ENCODE data around the gene MCAM.

The MCAM gene

DNA sequence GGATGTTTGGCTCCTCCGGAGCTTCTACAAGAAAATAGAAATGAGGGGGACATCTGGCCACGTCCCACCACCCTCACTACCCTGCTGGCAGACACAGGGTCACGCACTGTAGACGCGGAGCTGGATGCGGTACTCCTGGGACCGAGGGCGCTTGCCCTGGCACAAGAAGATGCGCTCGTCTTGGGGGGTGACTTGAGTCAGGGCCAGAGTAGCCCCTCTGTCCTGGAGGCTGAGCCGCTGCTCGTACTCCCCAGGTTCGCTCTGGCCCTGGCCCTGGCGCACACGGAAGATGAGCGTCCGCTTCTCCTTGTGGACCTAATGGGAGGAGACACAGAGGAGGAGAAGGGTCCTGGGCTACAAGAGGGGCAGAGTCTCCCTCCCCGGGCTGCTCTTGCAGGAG, 2.2 kb downstream of the MCAM start (continued):
- TF ChIP-seq, protein P1, sequence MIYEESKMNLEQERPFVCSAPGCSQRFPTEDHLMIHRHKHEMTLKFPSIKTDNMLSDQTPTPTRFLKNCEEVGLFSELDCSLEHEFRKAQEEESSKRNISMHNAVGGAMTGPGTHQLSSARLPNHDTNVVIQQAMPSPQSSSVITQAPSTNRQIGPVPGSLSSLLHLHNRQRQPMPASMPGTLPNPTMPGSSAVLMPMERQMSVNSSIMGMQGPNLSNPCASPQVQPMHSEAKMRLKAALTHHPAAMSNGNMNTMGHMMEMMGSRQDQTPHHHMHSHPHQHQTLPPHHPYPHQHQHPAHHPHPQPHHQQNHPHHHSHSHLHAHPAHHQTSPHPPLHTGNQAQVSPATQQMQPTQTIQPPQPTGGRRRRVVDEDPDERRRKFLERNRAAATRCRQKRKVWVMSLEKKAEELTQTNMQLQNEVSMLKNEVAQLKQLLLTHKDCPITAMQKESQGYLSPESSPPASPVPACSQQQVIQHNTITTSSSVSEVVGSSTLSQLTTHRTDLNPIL (CRISPR knock-in tag; IDR thresholded peaks at IDR 0.05; ENCODE audit: low read depth) = no peak
- TF ChIP-seq ZNF8 (CRISPR knock-in tag; IDR thresholded peaks at IDR 0.05) = no peak

DNA sequence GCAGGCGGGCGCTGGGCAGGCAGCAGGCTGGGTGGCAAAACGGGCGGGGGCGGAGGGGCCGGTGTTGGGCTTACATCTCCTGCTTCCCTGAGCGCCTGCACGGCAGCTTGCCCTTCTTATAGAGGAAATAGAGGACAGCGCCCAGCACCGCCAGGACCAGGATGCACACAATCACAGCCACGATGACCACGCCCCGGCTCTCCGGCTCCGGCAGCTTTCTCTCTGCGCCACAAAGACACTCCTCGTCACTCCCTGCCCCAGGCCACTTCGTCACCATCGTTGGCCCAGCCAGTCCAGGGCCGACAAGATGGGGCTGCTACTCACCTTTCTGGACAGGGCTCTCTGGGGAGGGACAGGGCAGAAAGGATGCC, 6.3 kb downstream of the MCAM start:
- ATAC-seq = no peak
- TF ChIP-seq ZNF565 (CRISPR knock-in tag; conservative IDR thresholded peaks at IDR 0.05; ENCODE audit: low read depth) (no peak), ZC3H10 (CRISPR knock-in tag; IDR thresholded peaks at IDR 0.05) (no peak), ZNF8 (CRISPR knock-in tag; IDR thresholded peaks at IDR 0.05) (no peak), ZNF70 (CRISPR knock-in tag; IDR thresholded peaks at IDR 0.05) (no peak), CSDC2 (CRISPR knock-in tag; IDR thresholded peaks at IDR 0.05) (no peak), BACH2 (CRISPR knock-in tag; IDR thresholded peaks at IDR 0.05; ENCODE audit: borderline replicate concordance) (no peak), SNAI2 (CRISPR knock-in tag; IDR thresholded peaks at IDR 0.05) (no peak), PPARA (CRISPR knock-in tag; IDR thresholded peaks at IDR 0.05; ENCODE audit: borderline replicate concordance) (no peak), ARNTL (CRISPR knock-in tag; IDR thresholded peaks at IDR 0.05; ENCODE audit: borderline replicate concordance, low read depth) (no peak), TCF4 (CRISPR knock-in tag; IDR thresholded peaks at IDR 0.05; ENCODE audit: borderline replicate concordance) (no peak), TOX (CRISPR knock-in tag; IDR thresholded peaks at IDR 0.05; ENCODE audit: borderline replicate concordance) (no peak), ESRRG (CRISPR knock-in tag; IDR thresholded peaks at IDR 0.05) (no peak), OSR1 (CRISPR knock-in tag; IDR thresholded peaks at IDR 0.05) (no peak), GLIS3 (CRISPR knock-in tag; IDR thresholded peaks at IDR 0.05) (no peak)
- TF ChIP-seq, protein P2, sequence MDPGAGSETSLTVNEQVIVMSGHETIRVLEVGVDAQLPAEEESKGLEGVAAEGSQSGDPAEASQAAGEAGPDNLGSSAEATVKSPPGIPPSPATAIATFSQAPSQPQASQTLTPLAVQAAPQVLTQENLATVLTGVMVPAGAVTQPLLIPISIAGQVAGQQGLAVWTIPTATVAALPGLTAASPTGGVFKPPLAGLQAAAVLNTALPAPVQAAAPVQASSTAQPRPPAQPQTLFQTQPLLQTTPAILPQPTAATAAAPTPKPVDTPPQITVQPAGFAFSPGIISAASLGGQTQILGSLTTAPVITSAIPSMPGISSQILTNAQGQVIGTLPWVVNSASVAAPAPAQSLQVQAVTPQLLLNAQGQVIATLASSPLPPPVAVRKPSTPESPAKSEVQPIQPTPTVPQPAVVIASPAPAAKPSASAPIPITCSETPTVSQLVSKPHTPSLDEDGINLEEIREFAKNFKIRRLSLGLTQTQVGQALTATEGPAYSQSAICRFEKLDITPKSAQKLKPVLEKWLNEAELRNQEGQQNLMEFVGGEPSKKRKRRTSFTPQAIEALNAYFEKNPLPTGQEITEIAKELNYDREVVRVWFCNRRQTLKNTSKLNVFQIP (CRISPR knock-in tag; IDR thresholded peaks at IDR 0.05; ENCODE audit: borderline replicate concordance, low read depth) = no peak
- TF ChIP-seq, protein P3, sequence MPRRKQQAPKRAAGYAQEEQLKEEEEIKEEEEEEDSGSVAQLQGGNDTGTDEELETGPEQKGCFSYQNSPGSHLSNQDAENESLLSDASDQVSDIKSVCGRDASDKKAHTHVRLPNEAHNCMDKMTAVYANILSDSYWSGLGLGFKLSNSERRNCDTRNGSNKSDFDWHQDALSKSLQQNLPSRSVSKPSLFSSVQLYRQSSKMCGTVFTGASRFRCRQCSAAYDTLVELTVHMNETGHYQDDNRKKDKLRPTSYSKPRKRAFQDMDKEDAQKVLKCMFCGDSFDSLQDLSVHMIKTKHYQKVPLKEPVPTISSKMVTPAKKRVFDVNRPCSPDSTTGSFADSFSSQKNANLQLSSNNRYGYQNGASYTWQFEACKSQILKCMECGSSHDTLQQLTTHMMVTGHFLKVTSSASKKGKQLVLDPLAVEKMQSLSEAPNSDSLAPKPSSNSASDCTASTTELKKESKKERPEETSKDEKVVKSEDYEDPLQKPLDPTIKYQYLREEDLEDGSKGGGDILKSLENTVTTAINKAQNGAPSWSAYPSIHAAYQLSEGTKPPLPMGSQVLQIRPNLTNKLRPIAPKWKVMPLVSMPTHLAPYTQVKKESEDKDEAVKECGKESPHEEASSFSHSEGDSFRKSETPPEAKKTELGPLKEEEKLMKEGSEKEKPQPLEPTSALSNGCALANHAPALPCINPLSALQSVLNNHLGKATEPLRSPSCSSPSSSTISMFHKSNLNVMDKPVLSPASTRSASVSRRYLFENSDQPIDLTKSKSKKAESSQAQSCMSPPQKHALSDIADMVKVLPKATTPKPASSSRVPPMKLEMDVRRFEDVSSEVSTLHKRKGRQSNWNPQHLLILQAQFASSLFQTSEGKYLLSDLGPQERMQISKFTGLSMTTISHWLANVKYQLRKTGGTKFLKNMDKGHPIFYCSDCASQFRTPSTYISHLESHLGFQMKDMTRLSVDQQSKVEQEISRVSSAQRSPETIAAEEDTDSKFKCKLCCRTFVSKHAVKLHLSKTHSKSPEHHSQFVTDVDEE (CRISPR knock-in tag; IDR thresholded peaks at IDR 0.05) = no peak
- TF ChIP-seq, protein P4, sequence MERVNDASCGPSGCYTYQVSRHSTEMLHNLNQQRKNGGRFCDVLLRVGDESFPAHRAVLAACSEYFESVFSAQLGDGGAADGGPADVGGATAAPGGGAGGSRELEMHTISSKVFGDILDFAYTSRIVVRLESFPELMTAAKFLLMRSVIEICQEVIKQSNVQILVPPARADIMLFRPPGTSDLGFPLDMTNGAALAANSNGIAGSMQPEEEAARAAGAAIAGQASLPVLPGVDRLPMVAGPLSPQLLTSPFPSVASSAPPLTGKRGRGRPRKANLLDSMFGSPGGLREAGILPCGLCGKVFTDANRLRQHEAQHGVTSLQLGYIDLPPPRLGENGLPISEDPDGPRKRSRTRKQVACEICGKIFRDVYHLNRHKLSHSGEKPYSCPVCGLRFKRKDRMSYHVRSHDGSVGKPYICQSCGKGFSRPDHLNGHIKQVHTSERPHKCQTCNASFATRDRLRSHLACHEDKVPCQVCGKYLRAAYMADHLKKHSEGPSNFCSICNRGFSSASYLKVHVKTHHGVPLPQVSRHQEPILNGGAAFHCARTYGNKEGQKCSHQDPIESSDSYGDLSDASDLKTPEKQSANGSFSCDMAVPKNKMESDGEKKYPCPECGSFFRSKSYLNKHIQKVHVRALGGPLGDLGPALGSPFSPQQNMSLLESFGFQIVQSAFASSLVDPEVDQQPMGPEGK (CRISPR knock-in tag; IDR thresholded peaks at IDR 0.05; ENCODE audit: borderline replicate concordance) = no peak
- TF ChIP-seq, protein P5, sequence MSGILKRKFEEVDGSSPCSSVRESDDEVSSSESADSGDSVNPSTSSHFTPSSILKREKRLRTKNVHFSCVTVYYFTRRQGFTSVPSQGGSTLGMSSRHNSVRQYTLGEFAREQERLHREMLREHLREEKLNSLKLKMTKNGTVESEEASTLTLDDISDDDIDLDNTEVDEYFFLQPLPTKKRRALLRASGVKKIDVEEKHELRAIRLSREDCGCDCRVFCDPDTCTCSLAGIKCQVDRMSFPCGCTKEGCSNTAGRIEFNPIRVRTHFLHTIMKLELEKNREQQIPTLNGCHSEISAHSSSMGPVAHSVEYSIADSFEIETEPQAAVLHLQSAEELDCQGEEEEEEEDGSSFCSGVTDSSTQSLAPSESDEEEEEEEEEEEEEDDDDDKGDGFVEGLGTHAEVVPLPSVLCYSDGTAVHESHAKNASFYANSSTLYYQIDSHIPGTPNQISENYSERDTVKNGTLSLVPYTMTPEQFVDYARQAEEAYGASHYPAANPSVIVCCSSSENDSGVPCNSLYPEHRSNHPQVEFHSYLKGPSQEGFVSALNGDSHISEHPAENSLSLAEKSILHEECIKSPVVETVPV (CRISPR knock-in tag; IDR thresholded peaks at IDR 0.05) = no peak
- TF ChIP-seq, protein P1 (CRISPR knock-in tag; IDR thresholded peaks at IDR 0.05; ENCODE audit: low read depth) = no peak

DNA sequence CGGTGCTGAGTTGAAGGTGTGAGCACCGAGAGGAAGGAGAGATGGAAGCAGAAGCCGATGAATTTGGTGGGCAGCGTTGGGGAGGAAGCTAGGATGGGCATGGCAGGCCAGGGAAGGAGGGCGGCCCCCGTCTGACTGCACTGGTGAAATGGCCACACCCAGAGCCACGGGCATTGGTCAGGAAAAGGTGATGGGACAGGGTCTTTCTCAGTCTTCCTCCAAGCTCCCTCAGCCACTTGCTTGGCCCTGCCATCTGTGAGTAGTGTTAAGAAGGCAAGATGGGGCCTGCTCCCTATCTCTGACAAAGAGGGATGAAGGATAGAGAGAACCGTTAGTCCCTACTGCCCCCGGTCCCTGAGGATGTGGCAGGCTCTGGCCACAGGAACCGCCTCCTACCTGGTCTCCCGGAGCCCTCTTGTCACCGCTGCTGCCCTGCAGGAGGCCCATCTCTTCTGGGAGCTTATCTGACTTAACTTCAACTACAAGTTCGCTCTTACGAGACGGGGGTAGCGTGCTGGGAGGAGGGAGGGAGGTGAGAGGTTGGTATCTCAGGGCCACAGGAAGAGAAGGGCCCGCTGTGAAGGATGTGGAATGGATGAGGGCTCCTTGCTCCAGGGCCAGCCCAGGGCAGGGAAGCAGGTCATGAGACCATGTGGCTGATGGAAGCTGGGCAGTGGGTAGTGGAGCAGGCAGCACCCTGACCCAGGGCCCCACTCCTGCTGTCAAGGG, 6.8 kb downstream of the MCAM start:
- ATAC-seq = no peak; the same call in 2 of the 3 replicates
- TF ChIP-seq, protein P4 (CRISPR knock-in tag; IDR thresholded peaks at IDR 0.05; ENCODE audit: borderline replicate concordance) = no peak
- TF ChIP-seq GLIS3 (CRISPR knock-in tag; IDR thresholded peaks at IDR 0.05) = no peak
- no peak for TF ChIP-seq ZNF70 (CRISPR knock-in tag; IDR thresholded peaks at IDR 0.05)
- no peak for TF ChIP-seq ZNF8 (CRISPR knock-in tag; IDR thresholded peaks at IDR 0.05)
- TF ChIP-seq, protein P3 (CRISPR knock-in tag; IDR thresholded peaks at IDR 0.05) = no peak
- TF ChIP-seq RARB (CRISPR knock-in tag; IDR thresholded peaks at IDR 0.05) = no peak
- TF ChIP-seq TCF4 (CRISPR knock-in tag; IDR thresholded peaks at IDR 0.05; ENCODE audit: borderline replicate concordance) = no peak
- no peak for TF ChIP-seq OSR1 (CRISPR knock-in tag; IDR thresholded peaks at IDR 0.05)
- TF ChIP-seq ZFP3 (CRISPR knock-in tag; IDR thresholded peaks at IDR 0.05) = no peak
- no peak for TF ChIP-seq ZFP30 (CRISPR knock-in tag; IDR thresholded peaks at IDR 0.05)

Data from SK-N-SH treated with all-trans-retinoic acid at 6 μM for 48 hours (cell line).